ENCODE results near the gene ATP2B2. TPM values are rescaled to one million over a fixed set of nuclear protein-coding genes. Genes with fewer than 3 reads are reported as not detected.
"Not testable (repeated sequence)": the region's sequence is repeated elsewhere in the genome, so short reads cannot be mapped to it uniquely, and the experiment has no call there.

ATP2B2 gene
- polyA plus RNA-seq, 3 donors from 2014 or later, result not detected

DNA sequence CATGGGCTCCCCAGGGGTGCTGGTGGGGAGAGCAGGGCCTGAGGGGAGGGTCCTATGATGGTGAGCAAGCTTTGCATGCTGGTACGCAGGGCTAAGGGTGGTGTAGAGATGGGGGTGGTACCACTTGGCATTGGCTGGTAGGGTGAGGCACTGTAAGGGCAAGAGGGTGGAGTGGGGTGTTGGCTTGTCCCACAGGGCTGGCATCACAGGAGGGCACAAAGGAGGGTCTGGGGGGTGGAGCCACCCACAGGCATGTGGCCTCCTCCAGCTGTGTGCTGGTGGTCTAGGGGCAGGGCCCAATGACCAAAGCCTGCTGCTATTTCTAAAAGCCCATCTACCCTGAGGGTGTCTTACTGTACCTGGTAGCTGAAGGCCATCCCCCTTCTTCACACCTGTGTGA, 119.3 kb downstream of the ATP2B2 start:
- Mint-ChIP-seq H3K27me3 (ENCODE audit: low read depth in 3 of 3) (peaks cover 0 to 2% (median 0%) of the 10 kb centered on the region in 3 donors), H3K9me3 (peaks cover 0 to 2% (median 0%) of the 10 kb centered on the region in 6 donors), H3K4me3 (no peak overlapping the region), H3K4me1 (no peaks in the 10 kb centered on the region), H3K36me3 (no peaks in the 10 kb centered on the region), H3K27ac (no peak overlapping the region)
- DNase-seq, result no peak

DNA sequence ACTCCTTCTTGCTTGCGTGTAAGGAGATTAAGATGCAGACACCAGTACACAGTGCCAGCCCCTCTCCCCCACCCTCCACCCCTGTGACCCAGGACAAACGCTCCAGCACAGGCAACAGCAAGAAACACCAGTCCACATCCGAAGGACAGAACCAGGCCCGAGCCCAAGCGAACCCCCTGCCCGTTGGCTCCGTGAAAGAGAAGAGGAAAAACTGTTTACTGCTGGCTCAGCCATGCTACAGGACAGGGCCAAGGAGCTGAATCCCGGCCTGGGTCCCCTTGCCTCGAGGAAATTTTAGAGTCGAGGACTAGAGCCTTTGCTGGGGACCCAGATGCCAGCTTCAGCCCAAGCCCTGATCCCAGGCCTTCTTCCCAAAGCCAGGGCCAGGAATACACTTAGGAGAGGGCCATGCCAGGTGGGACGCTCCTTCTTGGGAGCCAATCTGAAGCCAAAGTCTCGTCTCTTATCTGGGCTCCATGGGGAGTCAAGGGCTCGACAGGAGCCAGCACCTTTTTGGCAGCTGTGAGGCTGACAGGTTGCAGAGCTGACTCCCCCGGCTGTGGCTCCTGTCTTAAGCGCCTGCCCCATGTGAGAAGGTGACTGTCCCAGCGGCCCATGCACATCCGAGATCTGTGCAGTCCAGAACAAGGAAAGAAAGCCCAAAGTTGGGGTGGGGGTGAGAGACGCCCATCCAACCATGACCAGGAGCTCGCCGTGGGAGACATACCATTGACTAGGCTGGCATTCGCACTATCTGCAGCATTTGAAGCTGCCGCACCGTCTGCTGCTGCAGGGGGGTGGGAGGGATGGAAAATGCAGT, 120.6 kb downstream of the ATP2B2 start:
- H3K27ac Mint-ChIP-seq, result no peak overlapping the region
- H3K9me3 Mint-ChIP-seq, result peaks cover 0 to 2% (median 0%) of the 10 kb centered on the region in 6 donors
- no peaks in the 10 kb centered on the region for H3K4me1 Mint-ChIP-seq
- no peak overlapping the region for H3K4me3 Mint-ChIP-seq
- no peaks in the 10 kb centered on the region for H3K36me3 Mint-ChIP-seq
- H3K27me3 Mint-ChIP-seq (ENCODE audit: low read depth in 3 of 3), result peaks cover 0 to 2% (median 0%) of the 10 kb centered on the region in 3 donors
- no peak for DNase-seq

DNA sequence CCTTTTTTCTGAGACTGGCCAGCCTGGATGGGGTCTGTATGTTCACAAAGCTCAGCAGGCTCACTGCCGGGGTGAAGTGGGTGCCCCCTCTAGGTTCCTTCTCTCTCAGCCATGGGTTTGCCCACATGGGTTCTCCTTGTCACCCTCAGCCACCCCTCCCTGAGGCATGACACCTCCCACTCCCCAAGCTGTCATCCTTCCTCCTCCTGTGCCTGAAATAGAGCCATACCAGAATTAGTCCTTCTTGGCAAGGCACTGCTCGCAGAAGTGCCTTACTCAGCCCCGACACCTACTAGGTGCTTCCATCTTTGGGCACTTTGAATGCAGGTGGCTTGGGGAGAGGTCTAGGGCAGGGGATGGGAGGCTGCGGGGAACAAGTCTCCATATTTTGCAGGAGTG, 121.5 kb downstream of the ATP2B2 start:
- DNase-seq, result no peak
- H3K4me3 Mint-ChIP-seq, result no peak overlapping the region
- H3K4me1 Mint-ChIP-seq, result no peaks in the 10 kb centered on the region
- H3K27me3 Mint-ChIP-seq (ENCODE audit: low read depth in 3 of 3), result peaks cover 0 to 2% (median 0%) of the 10 kb centered on the region in 3 donors
- no peaks in the 10 kb centered on the region for H3K36me3 Mint-ChIP-seq
- H3K27ac Mint-ChIP-seq, result no peak overlapping the region
- H3K9me3 Mint-ChIP-seq, result no peaks in the 10 kb centered on the region

DNA sequence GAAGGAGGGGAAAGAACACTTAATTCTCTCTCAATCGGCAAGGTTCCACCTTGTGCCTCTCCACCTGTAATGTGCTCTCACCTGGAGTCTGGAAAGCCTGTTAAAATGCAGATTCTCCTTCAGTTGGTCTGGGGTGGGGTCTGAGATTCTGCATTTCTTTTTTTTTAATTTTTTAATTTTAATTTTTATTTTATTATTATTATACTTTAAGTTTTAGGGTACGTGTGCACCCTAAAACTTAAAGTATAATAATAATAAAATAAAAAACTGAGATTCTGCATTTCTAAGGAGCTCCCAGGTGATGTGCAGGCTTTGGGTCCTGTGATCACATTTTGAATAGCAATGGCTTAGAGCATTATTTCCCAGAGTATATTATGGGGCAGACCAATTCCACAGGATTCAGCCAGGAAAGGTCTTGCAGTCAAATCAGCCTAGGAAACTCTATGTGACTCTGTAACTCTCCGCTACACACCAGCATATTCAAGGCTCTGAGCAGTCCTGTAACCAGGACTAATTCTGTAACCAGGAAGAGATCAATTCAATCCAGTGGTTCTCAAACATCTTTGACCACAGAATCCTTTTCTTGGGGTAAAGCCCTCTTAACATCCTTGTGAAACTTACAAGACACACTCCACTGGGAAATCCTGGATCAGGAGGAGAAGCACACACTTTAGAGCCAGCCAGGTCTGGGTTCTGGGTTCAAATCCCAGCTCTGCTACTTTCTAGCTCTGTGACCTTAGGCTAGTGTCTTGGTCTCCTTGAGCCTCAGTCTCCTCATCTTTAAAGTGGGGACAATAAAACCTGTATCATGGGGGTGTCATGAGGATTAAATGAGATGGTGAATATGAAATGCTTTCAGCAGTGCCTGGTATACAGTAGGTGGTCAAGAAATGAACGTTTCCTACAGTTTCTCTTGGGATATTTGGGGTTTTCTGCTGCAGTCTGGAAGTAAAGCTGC, 122.2 kb downstream of the ATP2B2 start:
- Mint-ChIP-seq H3K27ac (no peak overlapping the region), H3K36me3 (no peaks in the 10 kb centered on the region), H3K27me3 (ENCODE audit: low read depth in 3 of 3) (peaks cover 0 to 2% (median 0%) of the 10 kb centered on the region in 3 donors), H3K9me3 (no peaks in the 10 kb centered on the region), H3K4me3 (no peak overlapping the region), H3K4me1 (no peaks in the 10 kb centered on the region)
- no peak for DNase-seq

DNA sequence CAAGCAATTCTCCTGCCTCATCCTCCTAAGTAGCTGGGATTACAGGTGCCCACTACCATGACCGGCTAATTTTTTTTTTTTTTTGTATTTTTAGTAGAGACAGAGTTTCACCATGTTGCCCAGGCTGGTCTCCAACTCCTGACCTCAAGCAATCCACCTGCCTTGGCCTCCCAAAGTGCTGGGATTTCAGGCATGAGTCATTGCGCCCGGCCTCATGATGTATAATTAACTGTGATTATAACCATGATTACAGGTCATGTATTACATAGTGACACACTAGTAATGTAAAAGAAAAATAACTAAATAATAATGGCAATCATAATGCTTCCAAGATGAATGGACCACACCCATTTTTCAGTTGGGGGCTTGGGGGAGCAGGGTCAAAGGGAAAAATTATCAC, 122.9 kb downstream of the ATP2B2 start:
- not testable (repeated sequence) for H3K4me3 Mint-ChIP-seq; H3K27ac Mint-ChIP-seq; H3K4me1 Mint-ChIP-seq; H3K27me3 Mint-ChIP-seq (ENCODE audit: low read depth in 3 of 3); DNase-seq; H3K9me3 Mint-ChIP-seq; H3K36me3 Mint-ChIP-seq

DNA sequence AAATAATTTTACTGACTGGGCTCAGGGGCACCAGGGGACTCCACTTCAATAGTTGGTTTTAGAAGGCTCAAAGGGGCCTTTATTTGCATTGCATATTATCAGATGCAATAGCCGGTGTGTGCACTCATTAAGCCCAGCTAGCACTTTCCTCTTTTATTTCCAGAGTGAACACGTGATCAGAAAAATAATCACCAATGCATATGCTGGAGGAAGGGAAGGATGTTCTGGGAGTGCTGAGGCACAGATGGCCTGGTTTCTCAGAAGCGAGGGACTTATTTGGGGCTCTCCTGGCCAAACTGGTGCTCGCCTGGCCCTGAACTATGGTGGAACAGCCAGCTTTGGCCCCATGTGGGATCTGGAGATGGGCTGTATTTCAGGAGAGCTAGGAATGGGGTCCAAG, 124.0 kb downstream of the ATP2B2 start:
- no peak overlapping the region for H3K27ac Mint-ChIP-seq
- peaks cover 0 to 2% (median 0%) of the 10 kb centered on the region in 3 donors for H3K27me3 Mint-ChIP-seq (ENCODE audit: low read depth in 3 of 3)
- no peaks in the 10 kb centered on the region for H3K36me3 Mint-ChIP-seq
- H3K4me3 Mint-ChIP-seq, result no peak overlapping the region
- no peak for DNase-seq
- no peaks in the 10 kb centered on the region for H3K9me3 Mint-ChIP-seq
- no peaks in the 10 kb centered on the region for H3K4me1 Mint-ChIP-seq

DNA sequence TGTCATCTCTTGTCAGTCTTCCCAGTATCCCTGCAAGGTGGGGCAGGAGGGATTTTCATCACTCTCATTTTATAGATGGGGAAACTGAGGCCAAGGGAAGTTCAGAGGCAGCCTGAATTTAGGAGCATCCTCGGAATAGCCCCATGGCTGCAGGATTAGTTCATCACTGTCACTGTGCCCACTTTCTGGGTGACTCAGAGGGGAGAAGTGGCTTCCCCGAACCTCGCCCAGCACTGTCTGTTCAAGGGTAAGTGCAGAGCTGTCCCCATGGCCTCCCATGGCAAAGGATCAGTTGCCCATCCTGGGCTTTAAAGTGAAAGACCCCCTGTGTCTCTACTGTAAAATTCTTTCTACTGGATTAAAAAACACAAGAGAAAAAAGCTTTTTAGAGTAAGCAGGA, 124.5 kb downstream of the ATP2B2 start:
- Mint-ChIP-seq H3K27me3 (ENCODE audit: low read depth in 3 of 3) (peaks cover 0 to 3% (median 2%) of the 10 kb centered on the region in 3 donors), H3K4me1 (no peaks in the 10 kb centered on the region), H3K9me3 (no peaks in the 10 kb centered on the region), H3K36me3 (no peaks in the 10 kb centered on the region), H3K27ac (no peak overlapping the region), H3K4me3 (no peak overlapping the region)
- DNase-seq, result no peak

DNA sequence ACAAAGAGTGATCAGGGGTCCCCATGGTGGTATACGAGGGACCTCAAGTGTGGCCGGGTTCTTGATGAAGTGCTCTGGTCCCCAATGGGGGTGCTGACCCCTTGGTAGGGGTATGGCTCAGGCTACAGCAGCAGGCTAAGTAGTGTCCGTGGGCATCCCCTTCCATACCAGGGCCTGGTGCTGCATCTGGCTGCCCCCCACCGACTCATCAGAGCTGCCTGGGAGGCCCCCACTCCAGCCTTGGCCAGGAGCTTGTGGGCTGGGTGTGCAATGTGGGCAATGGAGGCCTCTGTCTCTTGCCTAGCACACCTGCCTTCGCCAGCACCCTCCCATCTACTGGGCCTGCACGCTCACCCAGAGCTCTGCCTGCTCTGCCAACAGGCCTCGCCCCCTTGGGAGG, 125.4 kb downstream of the ATP2B2 start:
- no peak for DNase-seq
- Mint-ChIP-seq H3K36me3 (no peaks in the 10 kb centered on the region), H3K4me1 (no peaks in the 10 kb centered on the region), H3K27me3 (ENCODE audit: low read depth in 3 of 3) (peaks cover 0 to 3% (median 2%) of the 10 kb centered on the region in 3 donors), H3K27ac (no peak overlapping the region), H3K9me3 (no peaks in the 10 kb centered on the region), H3K4me3 (no peak overlapping the region)

DNA sequence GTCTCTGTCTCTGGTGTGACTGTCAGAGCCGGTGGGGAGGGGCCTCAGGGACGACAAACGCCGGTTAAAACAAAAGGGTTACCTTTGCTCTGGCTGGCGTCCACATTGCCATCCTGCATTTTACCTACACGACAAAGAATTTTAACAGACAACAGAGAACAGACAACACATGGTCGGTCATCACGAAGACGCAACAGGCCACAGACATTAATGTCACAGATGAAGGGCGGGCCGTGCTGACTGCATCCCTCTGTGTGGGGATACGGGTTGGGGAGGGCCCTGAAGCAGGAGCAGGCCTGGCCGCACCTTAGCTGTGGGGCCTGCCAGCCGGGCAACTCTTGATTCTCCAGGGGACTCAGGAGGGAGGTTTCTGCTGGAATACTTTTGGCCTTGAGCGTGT, 126.2 kb downstream of the ATP2B2 start:
- Mint-ChIP-seq H3K27me3 (ENCODE audit: low read depth in 3 of 3) (peaks cover 0 to 3% (median 2%) of the 10 kb centered on the region in 3 donors), H3K36me3 (no peaks in the 10 kb centered on the region), H3K9me3 (no peaks in the 10 kb centered on the region), H3K27ac (no peak overlapping the region), H3K4me1 (no peaks in the 10 kb centered on the region), H3K4me3 (no peak overlapping the region)
- no peak for DNase-seq

DNA sequence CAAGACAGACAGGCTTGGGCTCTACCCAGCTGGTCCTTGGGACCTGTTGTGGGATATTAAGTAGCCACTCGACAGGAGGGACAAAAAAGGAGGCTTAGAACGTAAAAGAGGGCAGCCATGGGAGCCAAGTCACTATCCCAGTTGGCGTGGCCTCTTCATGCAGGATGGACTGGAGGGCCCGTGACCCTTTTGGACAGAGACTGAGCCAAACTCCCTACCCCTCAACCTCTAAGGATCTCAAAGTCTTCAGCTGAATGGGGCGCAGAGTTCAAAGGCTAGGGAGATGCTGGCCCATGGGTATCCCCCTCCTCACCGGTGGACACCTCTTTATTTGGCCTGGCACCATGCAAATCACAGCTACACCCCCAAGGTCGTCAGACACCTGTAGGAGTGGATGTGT, 126.6 kb downstream of the ATP2B2 start:
- H3K36me3 Mint-ChIP-seq, result no peaks in the 10 kb centered on the region
- peaks cover 0 to 3% (median 2%) of the 10 kb centered on the region in 3 donors for H3K27me3 Mint-ChIP-seq (ENCODE audit: low read depth in 3 of 3)
- DNase-seq, result no peak
- no peak overlapping the region for H3K27ac Mint-ChIP-seq
- no peaks in the 10 kb centered on the region for H3K4me1 Mint-ChIP-seq
- H3K4me3 Mint-ChIP-seq, result no peak overlapping the region
- H3K9me3 Mint-ChIP-seq, result no peaks in the 10 kb centered on the region

DNA sequence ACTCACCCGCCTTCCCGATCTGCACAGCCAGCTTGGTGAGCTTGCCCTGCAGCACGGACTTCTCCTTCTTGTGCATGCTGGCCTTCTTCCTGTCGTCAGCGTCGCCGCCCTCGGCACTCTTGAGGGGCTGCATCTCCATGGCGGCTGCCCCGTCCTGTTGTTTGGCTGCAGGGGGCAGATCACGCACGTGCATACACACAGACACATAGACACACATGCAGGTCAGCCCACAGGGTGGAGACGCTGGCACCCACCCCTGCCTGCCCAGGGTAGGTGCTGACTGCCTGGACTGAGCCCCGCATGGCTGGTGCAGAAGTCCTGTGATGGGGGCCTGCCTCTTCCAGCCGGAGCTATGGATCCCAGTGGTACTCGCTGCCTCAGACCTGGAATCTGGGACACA, 127.1 kb downstream of the ATP2B2 start:
- Mint-ChIP-seq H3K27me3 (ENCODE audit: low read depth in 3 of 3) (peaks cover 0 to 3% (median 2%) of the 10 kb centered on the region in 3 donors), H3K27ac (no peak overlapping the region), H3K4me3 (no peak overlapping the region), H3K4me1 (no peaks in the 10 kb centered on the region), H3K36me3 (no peaks in the 10 kb centered on the region), H3K9me3 (no peaks in the 10 kb centered on the region)
- no peak for DNase-seq

DNA sequence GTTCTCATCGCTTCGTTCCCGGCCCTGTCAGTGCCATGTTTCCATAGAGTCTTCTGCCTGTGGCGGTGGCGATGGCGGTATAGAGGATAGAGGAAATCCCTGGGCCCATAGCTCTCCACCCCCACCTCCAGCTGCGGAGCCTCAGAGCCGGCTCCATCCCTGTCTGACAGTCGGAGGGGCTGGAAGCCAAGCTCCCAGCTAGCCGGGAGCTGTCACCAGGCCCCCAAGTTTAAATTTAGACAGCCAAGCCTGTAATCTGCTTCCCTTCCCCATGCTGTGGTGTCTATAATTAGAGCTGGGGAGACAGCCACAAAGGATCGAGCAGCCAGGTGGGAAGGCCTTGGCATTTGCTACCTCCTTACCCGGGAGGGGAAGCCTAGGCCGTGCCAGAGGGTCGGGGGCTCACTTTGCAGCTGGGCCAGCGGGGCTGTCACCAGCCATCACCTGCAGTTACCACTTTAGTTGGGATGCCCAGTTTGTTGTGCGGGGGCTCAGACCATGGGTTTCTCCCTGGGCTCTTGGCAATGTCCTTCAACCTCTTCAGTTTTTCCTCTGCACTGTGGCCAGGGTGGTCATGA, 128.1 kb downstream of the ATP2B2 start:
- Mint-ChIP-seq H3K36me3 (no peaks in the 10 kb centered on the region), H3K27me3 (ENCODE audit: low read depth in 3 of 3) (peaks cover 0 to 3% (median 2%) of the 10 kb centered on the region in 3 donors), H3K4me1 (no peaks in the 10 kb centered on the region), H3K9me3 (no peaks in the 10 kb centered on the region), H3K4me3 (no peak overlapping the region), H3K27ac (no peak overlapping the region)
- no peak for DNase-seq

DNA sequence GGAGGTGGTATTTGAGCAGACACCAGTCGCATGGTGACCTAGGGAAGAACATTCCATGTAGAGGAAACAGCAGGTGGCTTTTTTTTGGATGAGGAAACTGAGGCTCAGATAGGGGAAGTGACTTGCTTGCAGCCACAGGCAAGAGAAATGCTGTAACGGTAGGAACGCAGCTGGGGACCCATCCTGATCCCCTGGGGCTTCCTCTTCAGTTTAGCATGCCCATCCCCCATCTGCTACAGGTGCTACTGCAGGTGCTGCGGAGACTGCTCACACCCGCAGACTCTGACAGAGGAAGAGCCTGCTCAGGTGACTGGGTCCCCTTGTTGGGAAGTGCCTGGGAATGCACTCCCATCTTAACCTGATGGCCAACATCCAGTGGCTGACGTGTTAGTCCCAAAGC, 129.0 kb downstream of the ATP2B2 start:
- no peak for DNase-seq
- H3K27me3 Mint-ChIP-seq (ENCODE audit: low read depth in 3 of 3), result peaks cover 0 to 6% (median 3%) of the 10 kb centered on the region in 3 donors
- H3K36me3 Mint-ChIP-seq, result no peaks in the 10 kb centered on the region
- no peak overlapping the region for H3K4me3 Mint-ChIP-seq
- no peak overlapping the region for H3K27ac Mint-ChIP-seq
- no peaks in the 10 kb centered on the region for H3K4me1 Mint-ChIP-seq
- no peaks in the 10 kb centered on the region for H3K9me3 Mint-ChIP-seq

All from immature natural killer cell (primary cell).